Kidney (tissue), 22 donors: Measurements from ENCODE around the gene RBX1. TPM values are rescaled to one million over a fixed set of nuclear protein-coding genes. Genes with fewer than 3 reads are reported as not detected.

ENCODE experiments used
- DNase-seq, 5 donors: peaks; one replicate each; pipeline ENCODE4 v3.0.0-alpha.2; 2013 to 2020
- FAIRE-seq: peaks from 2 replicates; lab custom pipeline; 2012; peaks lifted over from hg19 to GRCh38; lab: Jason Lieb, UNC
- H3K27ac ChIP-seq, 2 donors: one replicate each; pipeline ENCODE4 v1.7.0; 2013; ENCODE audit warnings: low read depth in 2 of 2, low read length in 2 of 2, inconsistent platforms in 1 of 2
- H3K27me3 ChIP-seq: one replicate; pipeline ENCODE4 v1.7.1; 2013; ENCODE audit warnings: low read length, inconsistent platforms; ENCODE audit not compliant: control insufficient read depth, insufficient read depth
- H3K36me3 ChIP-seq, 3 donors: one replicate each; pipeline versions ENCODE4 v1.7.0 to v1.7.1; 2013; ENCODE audit warnings: low read length in 3 of 3, control low read depth in 1 of 3, inconsistent platforms in 1 of 3; ENCODE audit not compliant: insufficient read depth in 3 of 3, control insufficient read depth in 2 of 3
- H3K4me1 ChIP-seq, 3 donors: one replicate each; pipeline versions ENCODE4 v1.7.0 to v1.7.1; 2013; ENCODE audit warnings: low read length in 3 of 3, inconsistent platforms in 1 of 3, low read depth in 1 of 3; ENCODE audit not compliant: control insufficient read depth in 2 of 3, insufficient read depth in 2 of 3
- H3K4me3 ChIP-seq, 3 donors: one replicate each; pipeline versions ENCODE4 v1.7.0 to v1.8.1; 2013; ENCODE audit warnings: low read length in 3 of 3, control low read depth in 1 of 3, inconsistent platforms in 1 of 3
- H3K9ac ChIP-seq, 3 donors: one replicate each; pipeline versions ENCODE4 v1.7.0 to v1.7.1; 2013; ENCODE audit warnings: low read length in 3 of 3, control low read depth in 1 of 3, inconsistent platforms in 1 of 3
- H3K9me3 ChIP-seq, 3 donors: one replicate each; pipeline versions ENCODE4 v1.7.0 to v1.7.1; 2013; ENCODE audit warnings: low read length in 3 of 3, control low read depth in 1 of 3, inconsistent platforms in 1 of 3; ENCODE audit not compliant: control insufficient read depth in 2 of 3, insufficient read depth in 1 of 3
- CTCF ChIP-seq: IDR thresholded peaks from 3 replicates; pipeline ENCODE4 v1.5.1; 2012; ENCODE audit warnings: mild to moderate bottlenecking, moderate library complexity, borderline replicate concordance; ENCODE audit not compliant: insufficient read depth; ENCODE audit errors: extremely low read depth
- intact Hi-C: fragments of 100-400 bp; cut with DNase I; formaldehyde crosslinking; loops from one replicate; pipeline ENCODE4 v1.11.1; 2022
- long read RNA-seq, 10 donors: library from polyadenylated mRNA in 1 of 10; unstranded in 1 of 10; transcript quantifications; one replicate each; pipeline ENCODE4 v2.0.0 and lab custom pipeline, GENCODE V29; 2021 to 2026
- polyA plus RNA-seq: library from polyadenylated mRNA; stranded (reverse); fragments of 350-450 nt; fragmentation: Illumina TruSeq; extraction: RNeasy Lipid Tissue Mini Kit (QIAGEN cat#74804); gene quantifications from one replicate; pipeline ENCODE4 v1.2.3, GENCODE V29; 2014; ENCODE audit warnings: low read depth, low replicate concordance; ENCODE audit not compliant: insufficient read depth
- total RNA-seq: library from RNA; stranded (reverse); fragmentation: NEBNext Ultra II Directional; extraction: Animal tissue kit (Norgen Biotek cat#: 25700); gene quantifications from one replicate; pipeline ENCODE4 v1.2.1, GENCODE V29; 2021
- donor health status: control.
- donor health status: control.
- donor health status: control.
- donor health status: control.
- donor health status: control.
- donor health status: DM: yes; HTN: yes; CAD: no.
- donor health status: Normal renal cell carcinoma (clear cell type).

RBX1 gene
- total RNA-seq (56.2 TPM), polyA plus RNA-seq (92.2 TPM)
- long read RNA-seq, donor 1, transcript RBX1-201 (5 exons, 1,188 nt): major isoform, 69 of 85 reads
- long read RNA-seq, donor 1, partial matches to known transcripts: 10 of 85 reads
- long read RNA-seq, donor 1, other reads (novel, unspliced or antisense): 0 of 85 reads
- long read RNA-seq, donor 2, transcript RBX1-202 (2 exons, 1,871 nt): minor isoform, 9 of 124 reads
- long read RNA-seq, donor 2, transcript RBX1-201 (5 exons, 1,188 nt): major isoform, 107 of 124 reads
- long read RNA-seq, donor 2, partial matches to known transcripts: 5 of 124 reads
- long read RNA-seq, donor 2, other reads (novel, unspliced or antisense): 0 of 124 reads
- long read RNA-seq, donor 3, transcript RBX1-201 (5 exons, 1,188 nt): major isoform, 146 of 170 reads
- long read RNA-seq, donor 3, transcript RBX1-202 (2 exons, 1,871 nt): minor isoform, 8 of 170 reads
- long read RNA-seq, donor 3, partial matches to known transcripts: 15 of 170 reads
- long read RNA-seq, donor 3, other reads (novel, unspliced or antisense): 0 of 170 reads
- long read RNA-seq, donor 4, transcript RBX1-201 (5 exons, 1,188 nt): major isoform, 64 of 68 reads
- long read RNA-seq, donor 4, partial matches to known transcripts: 0 of 68 reads
- long read RNA-seq, donor 4, other reads (novel, unspliced or antisense): 0 of 68 reads
- long read RNA-seq, donor 5, transcript RBX1-201 (5 exons, 1,188 nt): major isoform, 7 of 7 reads
- long read RNA-seq, donor 5, partial matches to known transcripts: 0 of 7 reads
- long read RNA-seq, donor 5, other reads (novel, unspliced or antisense): 0 of 7 reads
- long read RNA-seq, donor 6, transcript RBX1-201 (5 exons, 1,188 nt): major isoform, 260 of 323 reads
- long read RNA-seq, donor 6, transcript RBX1-202 (2 exons, 1,871 nt): minor isoform, 13 of 323 reads
- long read RNA-seq, donor 6, partial matches to known transcripts: 22 of 323 reads
- long read RNA-seq, donor 6, other reads (novel, unspliced or antisense): 26 of 323 reads
- long read RNA-seq, donor 7, transcript RBX1-202 (2 exons, 1,871 nt): minor isoform, 7 of 129 reads
- long read RNA-seq, donor 7, transcript RBX1-201 (5 exons, 1,188 nt): major isoform, 60 of 129 reads
- long read RNA-seq, donor 7, partial matches to known transcripts: 57 of 129 reads
- long read RNA-seq, donor 7, other reads (novel, unspliced or antisense): 5 of 129 reads
- long read RNA-seq, donor 8, transcript RBX1-202 (2 exons, 1,871 nt): minor isoform, 13 of 110 reads
- long read RNA-seq, donor 8, transcript RBX1-201 (5 exons, 1,188 nt): major isoform, 97 of 110 reads
- long read RNA-seq, donor 8, partial matches to known transcripts: 0 of 110 reads
- long read RNA-seq, donor 8, other reads (novel, unspliced or antisense): 0 of 110 reads
- long read RNA-seq, donor 9, transcript RBX1-201 (5 exons, 1,188 nt): major isoform, 63 of 67 reads
- long read RNA-seq, donor 9, partial matches to known transcripts: 0 of 67 reads
- long read RNA-seq, donor 9, other reads (novel, unspliced or antisense): 0 of 67 reads
- long read RNA-seq, donor 10, transcript RBX1-201 (5 exons, 1,188 nt): major isoform, 97 of 114 reads
- long read RNA-seq, donor 10, transcript RBX1-202 (2 exons, 1,871 nt): minor isoform, 9 of 114 reads
- long read RNA-seq, donor 10, partial matches to known transcripts: 7 of 114 reads
- long read RNA-seq, donor 10, other reads (novel, unspliced or antisense): 0 of 114 reads

DNA sequence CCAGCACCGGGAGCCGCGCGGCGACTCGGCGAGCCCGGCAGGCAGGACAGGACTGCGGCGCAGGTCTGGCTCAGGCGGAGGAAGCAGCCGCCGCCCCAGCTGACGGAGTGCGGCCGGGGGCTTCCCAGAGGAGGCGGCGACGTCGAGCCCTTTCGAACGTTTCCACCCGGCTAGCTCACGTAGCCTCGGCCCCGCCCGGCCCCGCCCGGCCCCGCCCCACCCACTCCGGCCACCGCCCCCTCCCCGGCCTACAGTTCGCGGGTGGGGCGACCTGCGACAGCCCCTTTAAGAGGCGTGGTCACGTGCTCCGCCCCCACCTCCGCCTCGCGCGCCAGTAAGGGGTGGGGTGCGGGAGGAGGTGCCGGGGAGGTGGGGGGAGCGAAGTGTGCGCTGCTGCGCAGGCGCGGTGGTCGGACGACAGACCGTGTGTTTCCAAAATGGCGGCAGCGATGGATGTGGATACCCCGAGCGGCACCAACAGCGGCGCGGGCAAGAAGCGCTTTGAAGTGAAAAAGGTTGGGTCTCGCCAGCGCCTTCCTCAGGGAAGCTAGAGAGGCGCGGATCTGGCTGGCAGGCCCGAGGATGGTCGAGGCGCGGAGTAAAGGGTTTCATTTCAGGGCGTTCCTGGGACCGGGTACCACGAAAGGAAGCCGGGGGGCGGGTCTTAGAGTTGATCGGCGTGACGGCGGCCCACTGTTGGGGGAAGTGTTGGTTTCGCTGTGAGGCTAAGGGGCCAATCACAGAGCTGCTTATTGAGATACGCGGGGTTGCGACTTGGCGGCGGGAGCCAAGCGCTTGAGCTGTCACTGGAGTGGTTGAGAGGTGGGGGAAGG is at the start of gene RBX1:
Gene RBX1, plus strand, starts transcription at position 417 of the 833 bp plus-strand sequence. Its CDS starts 21 bp downstream, at position 438.
- FAIRE-seq: peak; percentile 6
- Histone ChIP-seq H3K4me3 (peak within 1 kb of the TSS; percentile 92 to 96 (median 95)), H3K9me3 (no peaks in the 10 kb centered on the region), H3K27me3 (no peaks in the 10 kb centered on the region), H3K36me3 (peaks cover 3 to 6% (median 4%) of the 10 kb centered on the region in 3 donors), H3K9ac (peak within 1 kb of the TSS; percentile 94 to 98 (median 95)), H3K27ac (peak within 1 kb of the TSS; percentile 88 to 94), H3K4me1 (peaks cover 2 to 8% (median 7%) of the 10 kb centered on the region in 3 donors)
- peak; percentile 98 to 100 (median 99) for DNase-seq
- no peak for TF ChIP-seq CTCF
- intact Hi-C loops: loop anchor here (10.0 kb wide), 1 partner anchor 144 kb away; the partner anchor contains the start of gene EP300

- H3K4me1 ChIP-seq: no peaks in the 10 kb centered on the region
- no peak for DNase-seq
- H3K4me3 ChIP-seq: no peak overlapping the region
- no peak overlapping the region for H3K9ac ChIP-seq
- intact Hi-C loops: no loop called here
- no peaks in the 10 kb centered on the region for H3K9me3 ChIP-seq
- no peak for TF ChIP-seq CTCF
- peaks cover 0 to 20% (median 0%) of the 10 kb centered on the region in 3 donors for H3K36me3 ChIP-seq
- no peaks in the 10 kb centered on the region for H3K27me3 ChIP-seq
- no peak for FAIRE-seq
- no peak overlapping the region for H3K27ac ChIP-seq
Measured at GRCh38 chr22:40904101-40904500, 47.1 kb upstream of the RBX1 start.
